ENCODE data around the gene DIO1.

DNA sequence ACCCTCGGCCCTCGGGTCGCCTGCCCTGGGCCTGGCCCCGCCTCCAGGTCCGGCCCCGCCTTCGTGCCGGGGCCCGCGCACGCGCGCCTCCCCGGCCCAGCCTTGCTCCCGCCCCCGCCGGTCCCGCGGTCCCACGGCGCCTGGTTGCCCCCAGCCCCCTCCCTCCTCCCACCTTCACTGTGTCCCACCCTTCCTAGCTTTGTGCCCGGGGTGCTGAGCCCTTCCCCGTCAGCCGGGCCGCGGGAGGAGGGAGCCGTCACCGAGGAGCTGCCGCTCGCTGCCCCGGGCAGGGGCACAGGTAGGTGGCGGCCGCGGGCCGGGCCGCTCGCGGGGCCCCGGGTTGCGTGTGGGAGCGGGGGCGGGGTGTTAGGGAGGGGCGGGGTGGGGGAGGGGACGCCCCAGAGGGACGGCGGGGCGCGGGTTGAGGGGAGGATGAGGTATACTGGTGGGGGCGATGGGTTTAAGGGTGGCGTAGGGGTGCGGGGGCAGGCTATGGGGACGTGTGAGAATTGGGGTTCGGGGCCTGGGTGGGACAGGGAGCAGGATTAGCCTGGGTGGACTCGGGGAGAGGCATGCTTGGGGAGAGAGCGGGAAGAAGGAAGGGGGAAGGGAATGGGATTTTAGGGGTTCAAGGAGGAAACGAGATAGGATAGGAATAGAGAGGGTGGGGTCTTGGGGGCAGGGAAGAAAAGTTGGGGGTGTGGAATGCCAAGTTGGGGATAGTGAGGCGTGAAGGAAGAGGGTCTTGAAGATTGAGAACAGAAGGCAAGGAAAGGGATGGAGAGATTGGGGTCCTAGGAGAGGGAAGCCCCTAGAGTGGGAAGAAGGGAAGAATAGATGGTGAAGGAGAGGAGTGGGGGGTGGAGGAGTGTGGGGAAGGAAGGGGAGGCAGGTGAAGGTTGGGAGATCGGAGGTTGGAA is 52.5 kb downstream of the DIO1 start, which contains the start of gene LRRC42:
- TF ChIP-seq RAD21 (IDR thresholded peaks at IDR 0.05; ENCODE audit: low read depth) (no peak), TAF1 (IDR thresholded peaks at IDR 0.05; ENCODE audit: low read depth) (no peak), EP300 (IDR thresholded peaks at IDR 0.05; ENCODE audit: borderline replicate concordance) (no peak), EGR1 (IDR thresholded peaks at IDR 0.05) (peak; percentile 56), FOXM1 (IDR thresholded peaks at IDR 0.05; ENCODE audit: borderline replicate concordance, low read depth) (no peak), CREB1 (IDR thresholded peaks at IDR 0.05; ENCODE audit: low read depth) (no peak), YY1 (IDR thresholded peaks at IDR 0.05; ENCODE audit: low read depth) (no peak), TEAD4 (IDR thresholded peaks at IDR 0.05) (no peak)
- TF ChIP-seq, protein P1, sequence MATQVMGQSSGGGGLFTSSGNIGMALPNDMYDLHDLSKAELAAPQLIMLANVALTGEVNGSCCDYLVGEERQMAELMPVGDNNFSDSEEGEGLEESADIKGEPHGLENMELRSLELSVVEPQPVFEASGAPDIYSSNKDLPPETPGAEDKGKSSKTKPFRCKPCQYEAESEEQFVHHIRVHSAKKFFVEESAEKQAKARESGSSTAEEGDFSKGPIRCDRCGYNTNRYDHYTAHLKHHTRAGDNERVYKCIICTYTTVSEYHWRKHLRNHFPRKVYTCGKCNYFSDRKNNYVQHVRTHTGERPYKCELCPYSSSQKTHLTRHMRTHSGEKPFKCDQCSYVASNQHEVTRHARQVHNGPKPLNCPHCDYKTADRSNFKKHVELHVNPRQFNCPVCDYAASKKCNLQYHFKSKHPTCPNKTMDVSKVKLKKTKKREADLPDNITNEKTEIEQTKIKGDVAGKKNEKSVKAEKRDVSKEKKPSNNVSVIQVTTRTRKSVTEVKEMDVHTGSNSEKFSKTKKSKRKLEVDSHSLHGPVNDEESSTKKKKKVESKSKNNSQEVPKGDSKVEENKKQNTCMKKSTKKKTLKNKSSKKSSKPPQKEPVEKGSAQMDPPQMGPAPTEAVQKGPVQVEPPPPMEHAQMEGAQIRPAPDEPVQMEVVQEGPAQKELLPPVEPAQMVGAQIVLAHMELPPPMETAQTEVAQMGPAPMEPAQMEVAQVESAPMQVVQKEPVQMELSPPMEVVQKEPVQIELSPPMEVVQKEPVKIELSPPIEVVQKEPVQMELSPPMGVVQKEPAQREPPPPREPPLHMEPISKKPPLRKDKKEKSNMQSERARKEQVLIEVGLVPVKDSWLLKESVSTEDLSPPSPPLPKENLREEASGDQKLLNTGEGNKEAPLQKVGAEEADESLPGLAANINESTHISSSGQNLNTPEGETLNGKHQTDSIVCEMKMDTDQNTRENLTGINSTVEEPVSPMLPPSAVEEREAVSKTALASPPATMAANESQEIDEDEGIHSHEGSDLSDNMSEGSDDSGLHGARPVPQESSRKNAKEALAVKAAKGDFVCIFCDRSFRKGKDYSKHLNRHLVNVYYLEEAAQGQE (IDR thresholded peaks at IDR 0.05; ENCODE audit: low read depth), result no peak

Measured in Ishikawa (cell line).